ENCODE results near the gene DAB2. TPM values are rescaled to one million over a fixed set of nuclear protein-coding genes. Genes with fewer than 3 reads are reported as not detected.

Gene DAB2
- total and polyA plus RNA-seq, 2 donors from 2014 or later: 138 to 199 TPM

- FAIRE-seq (no peak), DNase-seq (no peak)
- Histone ChIP-seq H3K27ac (ENCODE audit: low read depth in 2 of 2, low read length in 2 of 2) (peak overlapping the region in 1 of 2 donors; percentile 16), H3K4me1 (ENCODE audit: control insufficient read depth in 2 of 3, insufficient read depth in 2 of 3, low read depth in 1 of 3, low read length in 3 of 3) (peaks cover 0 to 26% (median 0%) of the 10 kb centered on the region in 3 donors), H3K4me3 (ENCODE audit: low read length in 3 of 3) (no peak overlapping the region), H3K27me3 (ENCODE audit: control insufficient read depth, insufficient read depth, low read length) (no peaks in the 10 kb centered on the region), H3K9me3 (ENCODE audit: control insufficient read depth in 2 of 3, insufficient read depth in 1 of 3, low read length in 3 of 3) (no peaks in the 10 kb centered on the region), H3K36me3 (ENCODE audit: control insufficient read depth in 2 of 3, insufficient read depth in 3 of 3, low read length in 3 of 3) (no peaks in the 10 kb centered on the region), H3K9ac (ENCODE audit: low read length in 3 of 3) (no peak overlapping the region)
- intact Hi-C loops (cut with DNase I): no loop called here
- TF ChIP-seq, protein P1, sequence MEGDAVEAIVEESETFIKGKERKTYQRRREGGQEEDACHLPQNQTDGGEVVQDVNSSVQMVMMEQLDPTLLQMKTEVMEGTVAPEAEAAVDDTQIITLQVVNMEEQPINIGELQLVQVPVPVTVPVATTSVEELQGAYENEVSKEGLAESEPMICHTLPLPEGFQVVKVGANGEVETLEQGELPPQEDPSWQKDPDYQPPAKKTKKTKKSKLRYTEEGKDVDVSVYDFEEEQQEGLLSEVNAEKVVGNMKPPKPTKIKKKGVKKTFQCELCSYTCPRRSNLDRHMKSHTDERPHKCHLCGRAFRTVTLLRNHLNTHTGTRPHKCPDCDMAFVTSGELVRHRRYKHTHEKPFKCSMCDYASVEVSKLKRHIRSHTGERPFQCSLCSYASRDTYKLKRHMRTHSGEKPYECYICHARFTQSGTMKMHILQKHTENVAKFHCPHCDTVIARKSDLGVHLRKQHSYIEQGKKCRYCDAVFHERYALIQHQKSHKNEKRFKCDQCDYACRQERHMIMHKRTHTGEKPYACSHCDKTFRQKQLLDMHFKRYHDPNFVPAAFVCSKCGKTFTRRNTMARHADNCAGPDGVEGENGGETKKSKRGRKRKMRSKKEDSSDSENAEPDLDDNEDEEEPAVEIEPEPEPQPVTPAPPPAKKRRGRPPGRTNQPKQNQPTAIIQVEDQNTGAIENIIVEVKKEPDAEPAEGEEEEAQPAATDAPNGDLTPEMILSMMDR (IDR thresholded peaks at IDR 0.05; ENCODE audit: borderline replicate concordance, extremely low read depth, insufficient read depth): no peak
Observed at GRCh38 chr5:39440958-39441624, 16.3 kb upstream of the DAB2 start.

- Histone ChIP-seq H3K36me3 (ENCODE audit: control insufficient read depth in 2 of 3, insufficient read depth in 3 of 3, low read length in 3 of 3) (no peaks in the 10 kb centered on the region), H3K9ac (ENCODE audit: low read length in 3 of 3) (no peak overlapping the region), H3K27me3 (ENCODE audit: control insufficient read depth, insufficient read depth, low read length) (no peaks in the 10 kb centered on the region), H3K9me3 (ENCODE audit: control insufficient read depth in 2 of 3, insufficient read depth in 1 of 3, low read length in 3 of 3) (no peaks in the 10 kb centered on the region), H3K4me3 (ENCODE audit: low read length in 3 of 3) (no peak overlapping the region), H3K4me1 (ENCODE audit: control insufficient read depth in 2 of 3, insufficient read depth in 2 of 3, low read depth in 1 of 3, low read length in 3 of 3) (peaks cover 0 to 30% (median 0%) of the 10 kb centered on the region in 3 donors), H3K27ac (ENCODE audit: low read depth in 2 of 2, low read length in 2 of 2) (no peak overlapping the region)
- no peak for DNase-seq
- intact Hi-C loops (cut with DNase I): no loop called here
- TF ChIP-seq, protein P1 (IDR thresholded peaks at IDR 0.05; ENCODE audit: borderline replicate concordance, extremely low read depth, insufficient read depth): no peak
- no peak for FAIRE-seq
Observed at GRCh38 chr5:39440192-39440957, 15.6 kb upstream of the DAB2 start.

GRCh38 chr5:39439582-39440162, 14.9 kb upstream of the DAB2 start:
- Histone ChIP-seq H3K36me3 (ENCODE audit: control insufficient read depth in 2 of 3, insufficient read depth in 3 of 3, low read length in 3 of 3) (no peaks in the 10 kb centered on the region), H3K27me3 (ENCODE audit: control insufficient read depth, insufficient read depth, low read length) (no peaks in the 10 kb centered on the region), H3K4me1 (ENCODE audit: control insufficient read depth in 2 of 3, insufficient read depth in 2 of 3, low read depth in 1 of 3, low read length in 3 of 3) (peaks cover 0 to 30% (median 0%) of the 10 kb centered on the region in 3 donors), H3K4me3 (ENCODE audit: low read length in 3 of 3) (no peak overlapping the region), H3K9ac (ENCODE audit: low read length in 3 of 3) (no peak overlapping the region), H3K27ac (ENCODE audit: low read depth in 2 of 2, low read length in 2 of 2) (no peak overlapping the region), H3K9me3 (ENCODE audit: control insufficient read depth in 2 of 3, insufficient read depth in 1 of 3, low read length in 3 of 3) (no peaks in the 10 kb centered on the region)
- peak; percentile 30 for FAIRE-seq
- intact Hi-C loops (cut with DNase I): no loop called here
- TF ChIP-seq, protein P1 (IDR thresholded peaks at IDR 0.05; ENCODE audit: borderline replicate concordance, extremely low read depth, insufficient read depth): no peak
- no peak for DNase-seq

All from kidney (tissue), 14 donors.